ENCODE results near the gene ERN1.

The ERN1 gene

GRCh38 chr17:64085650-64086005 is 44.3 kb downstream of the ERN1 start:
- H3K9ac ChIP-seq (ENCODE audit: low read depth, low read length, poor library complexity, severe bottlenecking) = no peak overlapping the region
- no peaks in the 10 kb centered on the region for H3K36me3 ChIP-seq (ENCODE audit: insufficient read depth, low read length)
- no peaks in the 10 kb centered on the region for H4K20me1 ChIP-seq (ENCODE audit: insufficient read depth, low read length, poor library complexity, severe bottlenecking)
- no peaks in the 10 kb centered on the region for H3K9me3 ChIP-seq (ENCODE audit: insufficient read depth, low read depth, low read length)
- no peak overlapping the region for H3K4me3 ChIP-seq (ENCODE audit: low read length, poor library complexity, severe bottlenecking)
- H3K9me2 ChIP-seq (replicated peaks; ENCODE audit: low read depth, low read length) = no peaks in the 10 kb centered on the region
- no peaks in the 10 kb centered on the region for H3K79me2 ChIP-seq (ENCODE audit: insufficient read depth, low read length)
- H3K4me1 ChIP-seq (ENCODE audit: insufficient read depth, low read length, poor library complexity, severe bottlenecking) = peaks cover 58% of the 10 kb centered on the region
- no peaks in the 10 kb centered on the region for H3F3A ChIP-seq (ENCODE audit: low read depth)
- no peak overlapping the region for H2AFZ ChIP-seq (ENCODE audit: low read length)
- TF ChIP-seq CTCF (conservative IDR thresholded peaks at IDR 0.05; ENCODE audit: low read length) = no peak
- H3K27me3 ChIP-seq (ENCODE audit: insufficient read depth, low read length, poor library complexity, severe bottlenecking) = no peaks in the 10 kb centered on the region
- H3K4me2 ChIP-seq (ENCODE audit: low read depth, low read length, poor library complexity, severe bottlenecking) = no peak overlapping the region

- Histone ChIP-seq H2AFZ (ENCODE audit: low read length) (no peak overlapping the region), H3F3A (ENCODE audit: low read depth) (no peaks in the 10 kb centered on the region), H3K9ac (ENCODE audit: low read depth, low read length, poor library complexity, severe bottlenecking) (no peak overlapping the region), H3K9me3 (ENCODE audit: insufficient read depth, low read depth, low read length) (no peaks in the 10 kb centered on the region), H3K9me2 (replicated peaks; ENCODE audit: low read depth, low read length) (no peaks in the 10 kb centered on the region), H3K4me1 (ENCODE audit: insufficient read depth, low read length, poor library complexity, severe bottlenecking) (peaks cover 63% of the 10 kb centered on the region), H3K4me3 (ENCODE audit: low read length, poor library complexity, severe bottlenecking) (no peak overlapping the region), H3K36me3 (ENCODE audit: insufficient read depth, low read length) (no peaks in the 10 kb centered on the region), H4K20me1 (ENCODE audit: insufficient read depth, low read length, poor library complexity, severe bottlenecking) (no peaks in the 10 kb centered on the region), H3K79me2 (ENCODE audit: insufficient read depth, low read length) (no peaks in the 10 kb centered on the region), H3K27me3 (ENCODE audit: insufficient read depth, low read length, poor library complexity, severe bottlenecking) (no peaks in the 10 kb centered on the region), H3K4me2 (ENCODE audit: low read depth, low read length, poor library complexity, severe bottlenecking) (no peak overlapping the region)
- no peak for TF ChIP-seq CTCF (conservative IDR thresholded peaks at IDR 0.05; ENCODE audit: low read length)
- no peak for TF ChIP-seq EZH2phosphoT487 (IDR thresholded peaks at IDR 0.05; ENCODE audit: borderline replicate concordance)
Measured at GRCh38 chr17:64084940-64085649, 44.8 kb downstream of the ERN1 start.

GRCh38 chr17:64084086-64084939 is 45.6 kb downstream of the ERN1 start:
- H3K4me2 ChIP-seq (ENCODE audit: low read depth, low read length, poor library complexity, severe bottlenecking) = no peak overlapping the region

More at GRCh38 chr17:64084086-64084939, 45.6 kb downstream of the ERN1 start:
- no peaks in the 10 kb centered on the region for H4K20me1 ChIP-seq (ENCODE audit: insufficient read depth, low read length, poor library complexity, severe bottlenecking)
- H3K9me2 ChIP-seq (replicated peaks; ENCODE audit: low read depth, low read length) = no peaks in the 10 kb centered on the region
- no peaks in the 10 kb centered on the region for H3K36me3 ChIP-seq (ENCODE audit: insufficient read depth, low read length)
- peak overlapping the region; percentile 62 for H3K9ac ChIP-seq (ENCODE audit: low read depth, low read length, poor library complexity, severe bottlenecking)
- H3K27me3 ChIP-seq (ENCODE audit: insufficient read depth, low read length, poor library complexity, severe bottlenecking) = no peaks in the 10 kb centered on the region
- no peak overlapping the region for H2AFZ ChIP-seq (ENCODE audit: low read length)
- H3K4me1 ChIP-seq (ENCODE audit: insufficient read depth, low read length, poor library complexity, severe bottlenecking) = peaks cover 64% of the 10 kb centered on the region
- H3K9me3 ChIP-seq (ENCODE audit: insufficient read depth, low read depth, low read length) = no peaks in the 10 kb centered on the region
- H3K79me2 ChIP-seq (ENCODE audit: insufficient read depth, low read length) = no peaks in the 10 kb centered on the region
- TF ChIP-seq CTCF (conservative IDR thresholded peaks at IDR 0.05; ENCODE audit: low read length) (no peak), EZH2phosphoT487 (IDR thresholded peaks at IDR 0.05; ENCODE audit: borderline replicate concordance) (no peak)
- no peak overlapping the region for H3K4me3 ChIP-seq (ENCODE audit: low read length, poor library complexity, severe bottlenecking)
- no peaks in the 10 kb centered on the region for H3F3A ChIP-seq (ENCODE audit: low read depth)
